ENCODE results near the gene PCDHA3. TPM values are rescaled to one million over a fixed set of nuclear protein-coding genes. Genes with fewer than 3 reads are reported as not detected.
A peak's percentile ranks its signal among the peaks of the same experiment; 100 is the strongest.
"Not testable (repeated sequence)": the region's sequence is repeated elsewhere in the genome, so short reads cannot be mapped to it uniquely, and the experiment has no call there.

PCDHA3 gene
- total RNA-seq, 2 experiments from 2014 or later: not detected

GRCh38 chr5:140823475-140823874 lies 22.6 kb downstream of the PCDHA3 start:
- ChIA-PET POLR2A (no interaction called here), CTCF (ENCODE audit: unreplicated experiment) (no interaction called here)
- no TSS peak for BruUV-seq (replicated peaks)

GRCh38 chr5:140827704-140828361 lies 27.0 kb downstream of the PCDHA3 start, which contains the start of gene PCDHA6:
TSS of gene PCDHA6 (plus strand) at chr5:140827960. CDS start at chr5:140828092, 132 bp downstream.
- Histone ChIP-seq H3K9me3 (ENCODE audit: low read length) (no peaks in the 10 kb centered on the region), H3K4me2 (ENCODE audit: low read length) (no peak within 1 kb of the TSS), H3K4me3 (ENCODE audit: low read depth, low read length, poor library complexity, severe bottlenecking) (no peak within 1 kb of the TSS), H3K79me2 (ENCODE audit: insufficient read depth, low read depth, low read length) (no peaks in the 10 kb centered on the region), H4K20me1 (ENCODE audit: insufficient read depth, low read length) (no peaks in the 10 kb centered on the region), H3K4me1 (ENCODE audit: insufficient read depth, low read length, poor library complexity, severe bottlenecking) (no peaks in the 10 kb centered on the region), H3K9me2 (ENCODE audit: insufficient read depth, low read length) (no peaks in the 10 kb centered on the region), H3K36me3 (ENCODE audit: insufficient read depth, low read length) (no peaks in the 10 kb centered on the region), H3K27ac (ENCODE audit: low read depth, low read length, poor library complexity, severe bottlenecking) (no peak within 1 kb of the TSS), H2AFZ (ENCODE audit: low read length) (no peak within 1 kb of the TSS)
- TF ChIP-seq CTCF (conservative IDR thresholded peaks at IDR 0.05; ENCODE audit: low read length) (no peak), EZH2phosphoT487 (IDR thresholded peaks at IDR 0.05; ENCODE audit: borderline replicate concordance, low read depth, low read length) (no peak)
- ChIA-PET POLR2A (no interaction called here), CTCF (ENCODE audit: unreplicated experiment) (no interaction called here)
- BruUV-seq (replicated peaks): no TSS peak
- intact Hi-C loops (cut with micrococcal nuclease; ENCODE audit: unreplicated experiment): no loop called here
- no peak for DNase-seq (ENCODE audit: low spot score)

More at GRCh38 chr5:140823475-140823874, 22.6 kb downstream of the PCDHA3 start:
- Histone ChIP-seq H3K36me3 (ENCODE audit: insufficient read depth, low read length) (no peaks in the 10 kb centered on the region), H3K9me3 (ENCODE audit: low read length) (no peaks in the 10 kb centered on the region), H3K27ac (ENCODE audit: low read depth, low read length, poor library complexity, severe bottlenecking) (no peak overlapping the region), H3K4me2 (ENCODE audit: low read length) (no peak overlapping the region), H4K20me1 (ENCODE audit: insufficient read depth, low read length) (no peaks in the 10 kb centered on the region), H2AFZ (ENCODE audit: low read length) (no peak overlapping the region), H3K4me1 (ENCODE audit: insufficient read depth, low read length, poor library complexity, severe bottlenecking) (no peaks in the 10 kb centered on the region), H3K4me3 (ENCODE audit: low read depth, low read length, poor library complexity, severe bottlenecking) (no peak overlapping the region), H3K9me2 (ENCODE audit: insufficient read depth, low read length) (no peaks in the 10 kb centered on the region), H3K79me2 (ENCODE audit: insufficient read depth, low read depth, low read length) (no peaks in the 10 kb centered on the region)
- intact Hi-C loops (cut with micrococcal nuclease; ENCODE audit: unreplicated experiment): no loop called here
- no peak for DNase-seq (ENCODE audit: low spot score)
- TF ChIP-seq CTCF (conservative IDR thresholded peaks at IDR 0.05; ENCODE audit: low read length) (no peak), EZH2phosphoT487 (IDR thresholded peaks at IDR 0.05; ENCODE audit: borderline replicate concordance, low read depth, low read length) (no peak)

- Histone ChIP-seq H3K79me2 (ENCODE audit: insufficient read depth, low read depth, low read length) (no peaks in the 10 kb centered on the region), H3K4me1 (ENCODE audit: insufficient read depth, low read length, poor library complexity, severe bottlenecking) (no peaks in the 10 kb centered on the region), H3K9me3 (ENCODE audit: low read length) (no peaks in the 10 kb centered on the region), H3K27ac (ENCODE audit: low read depth, low read length, poor library complexity, severe bottlenecking) (no peak overlapping the region), H3K9me2 (ENCODE audit: insufficient read depth, low read length) (no peaks in the 10 kb centered on the region), H2AFZ (ENCODE audit: low read length) (no peak overlapping the region), H3K4me2 (ENCODE audit: low read length) (no peak overlapping the region), H4K20me1 (ENCODE audit: insufficient read depth, low read length) (no peaks in the 10 kb centered on the region), H3K36me3 (ENCODE audit: insufficient read depth, low read length) (no peaks in the 10 kb centered on the region), H3K4me3 (ENCODE audit: low read depth, low read length, poor library complexity, severe bottlenecking) (no peak overlapping the region)
- ChIA-PET CTCF (ENCODE audit: unreplicated experiment) (no interaction called here), POLR2A (interaction anchor here (1.1 kb wide), 1 partner anchor 12 kb away, joined by 3 read pairs; no protein-coding TSS in a partner anchor)
- BruUV-seq (replicated peaks): no TSS peak
- no peak for DNase-seq (ENCODE audit: low spot score)
- TF ChIP-seq CTCF (conservative IDR thresholded peaks at IDR 0.05; ENCODE audit: low read length) (0 out of 2 replicates have a peak, but pooled peaks have one; percentile 16), EZH2phosphoT487 (IDR thresholded peaks at IDR 0.05; ENCODE audit: borderline replicate concordance, low read depth, low read length) (no peak)
- intact Hi-C loops (cut with micrococcal nuclease; ENCODE audit: unreplicated experiment): no loop called here
Observed at GRCh38 chr5:140828362-140828737, 27.5 kb downstream of the PCDHA3 start.

GRCh38 chr5:140829511-140830501 lies 28.9 kb downstream of the PCDHA3 start:
- not testable (repeated sequence) for H3K36me3 ChIP-seq (ENCODE audit: insufficient read depth, low read length)

More at GRCh38 chr5:140829511-140830501, 28.9 kb downstream of the PCDHA3 start:
- DNase-seq (ENCODE audit: low spot score); H3K4me2 ChIP-seq (ENCODE audit: low read length); H3K9me2 ChIP-seq (ENCODE audit: insufficient read depth, low read length); H3K4me1 ChIP-seq (ENCODE audit: insufficient read depth, low read length, poor library complexity, severe bottlenecking); H4K20me1 ChIP-seq (ENCODE audit: insufficient read depth, low read length); BruUV-seq (replicated peaks); H3K79me2 ChIP-seq (ENCODE audit: insufficient read depth, low read depth, low read length); intact Hi-C loops (cut with micrococcal nuclease; ENCODE audit: unreplicated experiment); H2AFZ ChIP-seq (ENCODE audit: low read length); H3K9me3 ChIP-seq (ENCODE audit: low read length); H3K27ac ChIP-seq (ENCODE audit: low read depth, low read length, poor library complexity, severe bottlenecking); CTCF ChIA-PET (ENCODE audit: unreplicated experiment); H3K4me3 ChIP-seq (ENCODE audit: low read depth, low read length, poor library complexity, severe bottlenecking): not testable (repeated sequence)
- POLR2A ChIA-PET: interaction anchor here (1.1 kb wide), 1 partner anchor 14 kb away, joined by 3 read pairs; no protein-coding TSS in a partner anchor

All from OCI-LY7 (cell line).